A549 (cell line): Measurements from ENCODE around the gene SPIRE1. TPM values are rescaled to one million over a fixed set of nuclear protein-coding genes. Genes with fewer than 3 reads are reported as not detected.

Experiments
- ATAC-seq, 2 experiments: fragments of 200-7000 bp in 1 of 2; fragments of >200 bp in 1 of 2; cut with Nextera tagmentation in 1 of 2; cut with Tn5 transposase in 1 of 2; 3 replicates each; pipeline versions ENCODE4 v1.8.0 to v1.9.1; 2018 to 2020; ENCODE audit warnings: mild to moderate bottlenecking in 1 of 2, moderate library complexity in 1 of 2
- CTCF ChIA-PET: fragments of 300-600 bp; sonication (Branson Sonifier 250); formaldehyde crosslinking; extraction: SDS; loops from one replicate; lab custom pipeline; 2021; ENCODE audit warnings: antibody characterized with exemption, inconsistent platforms; lab: Yijun Ruan, JAX
- POLR2A ChIA-PET: fragments of 350-600 bp; formaldehyde crosslinking; extraction: SDS; loops from one replicate; lab custom pipeline; 2021; ENCODE audit warnings: antibody characterized with exemption, inconsistent platforms; lab: Yijun Ruan, JAX
- DNase-seq, 2 experiments: peaks; one replicate each; pipeline versions ENCODE4 v3.0.0 to v3.0.0-alpha.2; 2011 to 2016; ENCODE audit warnings: low read depth in 1 of 2, low spot score in 1 of 2
- FAIRE-seq: peaks from 2 replicates; lab custom pipeline; 2011; peaks lifted over from hg19 to GRCh38; lab: Jason Lieb, UNC
- H3K27ac ChIP-seq, 2 experiments: fragments of >200 bp; sonication (Bioruptor Twin); formaldehyde crosslinking; 3 replicates each; pipeline ENCODE4 v1.5.1; 2016 to 2017
- H3K4me1 ChIP-seq: fragments of >200 bp; sonication (Bioruptor Twin); formaldehyde crosslinking; 3 replicates; pipeline ENCODE4 v1.6.1; 2016
- H3K4me2 ChIP-seq: fragments of >200 bp; sonication (Bioruptor Twin); formaldehyde crosslinking; 3 replicates; pipeline ENCODE4 v1.6.1; 2016
- H3K4me3 ChIP-seq: fragments of >200 bp; sonication (Bioruptor Twin); formaldehyde crosslinking; 3 replicates; pipeline ENCODE4 v1.5.1; 2016
- H3K9me3 ChIP-seq: fragments of >200 bp; sonication (Bioruptor Twin); formaldehyde crosslinking; 3 replicates; pipeline ENCODE4 v1.6.1; 2016
- ATOH8 ChIP-seq: fragments of 250-450 bp; sonication (Bioruptor Pico); IDR thresholded peaks from 2 replicates; pipeline ENCODE4 v1.5.0; 2020; ENCODE audit warnings: low read depth, mild to moderate bottlenecking, moderate library complexity
- BCL3 ChIP-seq: fragments of >200 bp; sonication (Bioruptor Twin); formaldehyde crosslinking; IDR thresholded peaks from 3 replicates; pipeline ENCODE4 v1.6.1; 2016
- CBX2 ChIP-seq: fragments of 200-600 bp; sonication (generic); IDR thresholded peaks from 2 replicates; pipeline ENCODE4 v1.6.1; 2016; ENCODE audit warnings: low read depth, mild to moderate bottlenecking, borderline replicate concordance
- CEBPB ChIP-seq, 2 experiments: fragments of >200 bp in 1 of 2; sonication (Bioruptor Twin) in 1 of 2; formaldehyde crosslinking in 1 of 2; IDR thresholded peaks; 2 replicates each; pipeline ENCODE4 v1.6.1; 2012 to 2016
- CTCF ChIP-seq: fragments of >200 bp; sonication (Bioruptor Twin); formaldehyde crosslinking; IDR thresholded peaks from 3 replicates; pipeline ENCODE4 v1.5.1; 2016
- ESRRA ChIP-seq: fragments of 150-350 bp; IDR thresholded peaks from 2 replicates; pipeline ENCODE4 v1.6.1; 2014; ENCODE audit warnings: mild to moderate bottlenecking, low read length, borderline replicate concordance
- FOSB ChIP-seq: fragments of 250-450 bp; sonication (Bioruptor Pico); IDR thresholded peaks from 2 replicates; pipeline ENCODE4 v1.5.0; 2020; ENCODE audit warnings: mild to moderate bottlenecking, moderate library complexity
- FOSL2 ChIP-seq, 2 experiments: fragments of 450-650 bp in 1 of 2; fragments of >200 bp in 1 of 2; sonication (Bioruptor Twin) in 1 of 2; formaldehyde crosslinking; IDR thresholded peaks; 2 replicates each; pipeline versions ENCODE4 v1.5.0 to v1.6.1; 2016 to 2020; ENCODE audit warnings: mild to moderate bottlenecking in 1 of 2, moderate library complexity in 1 of 2
- FOXS1 ChIP-seq: fragments of 250-450 bp; sonication (Bioruptor Pico); IDR thresholded peaks from 2 replicates; pipeline ENCODE4 v1.5.0; 2020; ENCODE audit warnings: mild to moderate bottlenecking, moderate library complexity
- HOXB13 ChIP-seq: fragments of 250-450 bp; sonication (Bioruptor Pico); IDR thresholded peaks from 2 replicates; pipeline ENCODE4 v1.5.0; 2020; ENCODE audit warnings: low read depth, mild to moderate bottlenecking, moderate library complexity
- HOXB5 ChIP-seq: fragments of 250-450 bp; sonication (Bioruptor Pico); IDR thresholded peaks from 2 replicates; pipeline ENCODE4 v1.5.0; 2020; ENCODE audit warnings: mild to moderate bottlenecking, moderate library complexity
- JUN ChIP-seq, 2 experiments: fragments of >200 bp; sonication (Bioruptor Twin); formaldehyde crosslinking; IDR thresholded peaks; 2 replicates in 1 of 2; 3 replicates in 1 of 2; pipeline ENCODE4 v1.6.1; 2016 to 2017
- MAFK ChIP-seq: fragments of 450-650 bp; IDR thresholded peaks from 2 replicates; pipeline ENCODE4 v1.6.1; 2014; ENCODE audit not compliant: partially characterized antibody
- MAX ChIP-seq: IDR thresholded peaks from 2 replicates; pipeline ENCODE4 v1.6.1; 2012
- MAZ ChIP-seq: fragments of 150-350 bp; IDR thresholded peaks from 2 replicates; pipeline ENCODE4 v1.6.1; 2014; ENCODE audit warnings: antibody characterized with exemption, low read depth, low read length, borderline replicate concordance
- MYC ChIP-seq: IDR thresholded peaks from 2 replicates; pipeline ENCODE4 v1.6.1; 2012; ENCODE audit warnings: mild to moderate bottlenecking, inconsistent platforms, low read length, improper control_type of control experiment, borderline replicate concordance
- NFE2L2 ChIP-seq: fragments of 150-350 bp; conservative IDR thresholded peaks from 2 replicates; pipeline ENCODE4 v1.6.1; 2014; ENCODE audit warnings: low read length
- PBX3 ChIP-seq: IDR thresholded peaks from 2 replicates; pipeline ENCODE4 v1.6.1; 2012
- POLR2AphosphoS2 ChIP-seq: conservative IDR thresholded peaks from 2 replicates; pipeline ENCODE4 v1.6.1; 2012; ENCODE audit warnings: low read length, improper control_type of control experiment, inconsistent platforms
- RCOR1 ChIP-seq: fragments of 150-350 bp; IDR thresholded peaks from 2 replicates; pipeline ENCODE4 v1.6.1; 2014; ENCODE audit warnings: antibody characterized with exemption, low read length, low read depth
- RFX5 ChIP-seq: fragments of 450-650 bp; IDR thresholded peaks from 2 replicates; pipeline ENCODE4 v1.7.1; 2014; ENCODE audit warnings: antibody characterized with exemption, mild to moderate bottlenecking, moderate library complexity
- SMC3 ChIP-seq: fragments of >200 bp; sonication (Bioruptor Twin); formaldehyde crosslinking; IDR thresholded peaks from 3 replicates; pipeline ENCODE4 v1.6.1; 2018; ENCODE audit warnings: inconsistent platforms
- SREBF2 ChIP-seq: fragments of 450-650 bp; IDR thresholded peaks from 2 replicates; pipeline ENCODE4 v1.6.1; 2014; ENCODE audit warnings: mild to moderate bottlenecking, moderate library complexity
- TP53 ChIP-seq: fragments of 250-450 bp; sonication (Bioruptor Pico); IDR thresholded peaks from 2 replicates; pipeline ENCODE4 v1.5.0; 2021; ENCODE audit warnings: mild to moderate bottlenecking, moderate library complexity
- USF2 ChIP-seq: fragments of 450-650 bp; IDR thresholded peaks from 2 replicates; pipeline ENCODE4 v1.6.1; 2014; ENCODE audit warnings: antibody characterized with exemption
- ZC3H11A ChIP-seq: fragments of 450-650 bp; IDR thresholded peaks from 2 replicates; pipeline ENCODE4 v1.6.1; 2014; ENCODE audit warnings: antibody characterized with exemption, mild to moderate bottlenecking
- ZFP36 ChIP-seq: fragments of 450-650 bp; IDR thresholded peaks from 2 replicates; pipeline ENCODE4 v1.6.1; 2014; ENCODE audit warnings: borderline replicate concordance; ENCODE audit not compliant: partially characterized antibody
- ZSCAN20 ChIP-seq: fragments of 250-450 bp; sonication (Bioruptor Pico); IDR thresholded peaks from 2 replicates; pipeline ENCODE4 v1.8.0; 2022; ENCODE audit warnings: mild to moderate bottlenecking, moderate library complexity
- WGBS: methylation state at CpG from one replicate; pipeline ENCODE4 v1.1.6; 2017; ENCODE audit errors: missing lambda C conversion rate; 5-methylcytosine and 5-hydroxymethylcytosine counted together
- polyA plus RNA-seq, 4 experiments: library from polyadenylated mRNA; depleted of rRNA in 3 of 4; stranded (reverse); fragments of >200 nt; fragmentation: RNase III in 1 of 4; extraction: RNeasy Plus Mini Kit Qiagen cat#74134 plus additional on column Dnase treatment in 1 of 4; gene quantifications; 2 replicates in 3 of 4; 3 replicates in 1 of 4; pipeline ENCODE4 v1.2.3, GENCODE V29; 2011 to 2017

Gene SPIRE1
- polyA plus RNA-seq, 2 of the 4 experiments (the other 2 are of a cell fraction): 8.3 to 29.4 TPM

GRCh38 chr18:12580630-12581342, 77.1 kb downstream of the SPIRE1 start:
- ChIA-PET POLR2A (no interaction called here), CTCF (interaction anchor here (0.7 kb wide), 1 partner anchor 96 kb away, joined by 3 read pairs; no protein-coding TSS in a partner anchor)
- DNase-seq: no peak
- no peak for ATAC-seq
- H3K4me3 ChIP-seq: no peak overlapping the region
- no peaks in the 10 kb centered on the region; the same call in 2 of the 3 replicates for H3K9me3 ChIP-seq
- H3K27ac ChIP-seq: no peak overlapping the region
- 0 out of 3 replicates have a peak overlapping the region, but pooled peaks have one; percentile 18 for H3K4me2 ChIP-seq
- WGBS: 83% methylated on average over 9 of the region's 9 CpGs
- TF ChIP-seq FOSL2 (IDR thresholded peaks at IDR 0.05): no peak
- no peak for TF ChIP-seq FOSL2 (CRISPR knock-in tag; IDR thresholded peaks at IDR 0.05)
- TF ChIP-seq SMC3: no peak
- no peak for TF ChIP-seq MYC
- TF ChIP-seq MAX: no peak
- no peak for TF ChIP-seq FOXS1 (CRISPR knock-in tag)
- no peak for TF ChIP-seq JUN (IDR thresholded peaks at IDR 0.05)
- no peak for TF ChIP-seq CBX2
- TF ChIP-seq MAFK: no peak
- TF ChIP-seq RFX5: no peak
- no peak for TF ChIP-seq ZSCAN20 (CRISPR knock-in tag)
- TF ChIP-seq HOXB13 (CRISPR knock-in tag): no peak
- TF ChIP-seq RCOR1: no peak
- TF ChIP-seq ATOH8 (CRISPR knock-in tag): no peak
- no peak for TF ChIP-seq ZFP36
- TF ChIP-seq USF2: no peak
- no peak for FAIRE-seq
- peaks cover 6% of the 10 kb centered on the region; the same call in 1 of the 3 replicates for H3K4me1 ChIP-seq

GRCh38 chr18:12579775-12580174, 78.1 kb downstream of the SPIRE1 start:
- no peak for ATAC-seq
- H3K4me1 ChIP-seq: peaks cover 13% of the 10 kb centered on the region
- CTCF ChIA-PET: no interaction called here
- WGBS: 89% methylated on average over 2 of the region's 2 CpGs
- POLR2A ChIA-PET: no interaction called here
- H3K4me3 ChIP-seq: no peak overlapping the region
- FAIRE-seq: no peak
- H3K27ac ChIP-seq: no peak overlapping the region
- no peak overlapping the region for H3K4me2 ChIP-seq
- DNase-seq: no peak
- no peaks in the 10 kb centered on the region; the same call in 2 of the 3 replicates for H3K9me3 ChIP-seq
- TF ChIP-seq ATOH8 (CRISPR knock-in tag) (no peak), PBX3 (no peak), TP53 (no peak), MAZ (no peak), NFE2L2 (no peak), HOXB5 (CRISPR knock-in tag) (no peak), CEBPB (IDR thresholded peaks at IDR 0.05) (no peak), ZC3H11A (no peak), JUN (IDR thresholded peaks at IDR 0.05) (no peak), POLR2AphosphoS2 (no peak), SREBF2 (no peak), CTCF (no peak), CBX2 (no peak), ESRRA (no peak), FOSB (no peak), BCL3 (no peak)
